ENCODE results near the gene SPATA6. TPM values are rescaled to one million over a fixed set of nuclear protein-coding genes. Genes with fewer than 3 reads are reported as not detected.

SPATA6 gene
- total and polyA plus RNA-seq, 2 donors (not counting 1 experiment from before 2014, with no cell fraction given), result 1.9 to 6.7 TPM

DNA sequence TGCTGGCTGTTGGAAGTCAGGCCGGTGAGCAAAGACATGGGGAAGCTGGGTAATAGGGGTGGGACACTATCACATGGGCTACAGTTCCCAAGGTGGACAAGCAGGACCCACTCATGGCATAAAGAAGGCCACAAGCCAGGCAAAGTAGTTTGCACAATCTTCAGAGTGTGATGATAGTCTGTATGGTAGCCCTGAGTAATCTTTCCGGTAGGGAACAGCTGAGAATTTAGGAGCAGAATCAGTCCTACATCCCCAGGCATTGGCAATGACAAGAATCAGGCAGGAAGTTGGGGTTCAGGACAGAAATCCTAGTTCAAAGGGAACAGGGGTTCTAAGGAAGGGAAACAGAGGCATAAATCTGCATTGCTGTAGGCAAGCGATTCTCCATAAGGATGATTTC, 23.9 kb upstream of the SPATA6 start:
- Histone ChIP-seq H3K4me1 (ENCODE audit: control insufficient read depth in 2 of 2, insufficient read depth in 2 of 2, low read length in 2 of 2) (peaks cover 0 to 5% of the 10 kb centered on the region in 2 donors), H3K4me2 (replicated peaks; ENCODE audit: low read depth, low read length, poor library complexity, severe bottlenecking) (no peak overlapping the region), H3K4me3 (ENCODE audit: control extremely low read depth in 1 of 5, extremely low read depth in 1 of 5, insufficient read depth in 1 of 5, low read depth in 2 of 5, low read length in 4 of 5) (no peak overlapping the region), H3K36me3 (replicated peaks in 1 of 2; ENCODE audit: control extremely low read depth in 1 of 2, control insufficient read depth in 1 of 2, extremely low read depth in 1 of 2, insufficient read depth in 2 of 2, low read length in 1 of 2) (no peaks in the 10 kb centered on the region), H3K27ac (ENCODE audit: low read length in 2 of 2) (no peak overlapping the region), H3K79me2 (ENCODE audit: control insufficient read depth, insufficient read depth, low read length) (no peaks in the 10 kb centered on the region), H2AFZ (ENCODE audit: insufficient read depth, low read depth, low read length, poor library complexity, severe bottlenecking) (no peak overlapping the region), H3K27me3 (replicated peaks in 1 of 4; ENCODE audit: control extremely low read depth in 1 of 4, control insufficient read depth in 3 of 4, insufficient read depth in 4 of 4, low read length in 3 of 4) (no peaks in the 10 kb centered on the region), H3K9me3 (ENCODE audit: control extremely low read depth in 1 of 3, control insufficient read depth in 2 of 3, insufficient read depth in 1 of 3, low read length in 2 of 3) (no peaks in the 10 kb centered on the region), H3K9ac (ENCODE audit: low read length) (no peak overlapping the region), H4K20me1 (ENCODE audit: control insufficient read depth, insufficient read depth, low read length, poor library complexity, severe bottlenecking) (no peaks in the 10 kb centered on the region)
- H3K27me3 Mint-ChIP-seq, result peaks cover 19% of the 10 kb centered on the region
- ATAC-seq (ENCODE audit: low read depth) (no peak), DNase-seq (no peak)
- H3K27ac Mint-ChIP-seq, result no peak overlapping the region
- H3K4me3 Mint-ChIP-seq, result no peak overlapping the region
- TF ChIP-seq EZH2 (IDR thresholded peaks at IDR 0.05; ENCODE audit: borderline replicate concordance, insufficient read depth, low read depth, low read length, poor library complexity, severe bottlenecking), result no peak
- H3K4me1 Mint-ChIP-seq, result peaks cover 4% of the 10 kb centered on the region
- no peaks in the 10 kb centered on the region for H3K9me3 Mint-ChIP-seq (ENCODE audit: insufficient read depth)
- WGBS (ENCODE audit: insufficient coverage), result 100% methylated on average over 3 of the region's 3 CpGs
- CTCF ChIA-PET, result interaction anchor here (2.7 kb wide), 1 partner anchor 11 kb away, joined by 13 read pairs; no protein-coding TSS in a partner anchor
- POLR2A ChIA-PET, result no interaction called here
- intact Hi-C loops (cut with micrococcal nuclease), result no loop called here

DNA sequence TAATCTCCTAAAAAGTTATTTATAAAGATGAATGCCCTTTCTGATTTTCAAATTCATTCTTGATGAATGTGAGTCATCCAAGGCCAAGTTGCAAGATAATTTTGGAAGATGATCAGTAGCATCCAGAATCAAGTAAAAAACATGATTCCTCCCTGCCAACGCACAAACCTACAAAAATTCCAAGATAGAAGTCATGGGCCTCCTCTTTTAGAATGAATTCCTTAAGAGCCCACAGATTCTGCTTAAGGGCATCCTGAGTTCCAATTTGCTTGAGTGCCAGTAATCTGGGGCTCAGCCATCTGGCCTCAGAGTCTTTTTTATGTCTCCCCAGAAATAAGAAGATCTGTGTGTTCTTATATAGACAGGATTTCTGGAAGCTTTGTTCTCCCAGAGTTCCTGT, 23.2 kb upstream of the SPATA6 start:
- H3K9me3 Mint-ChIP-seq (ENCODE audit: insufficient read depth), result no peaks in the 10 kb centered on the region

More for the DNA sequence above, 23.2 kb upstream of the SPATA6 start:
- Histone ChIP-seq H4K20me1 (ENCODE audit: control insufficient read depth, insufficient read depth, low read length, poor library complexity, severe bottlenecking) (no peaks in the 10 kb centered on the region), H3K9me3 (ENCODE audit: control extremely low read depth in 1 of 3, control insufficient read depth in 2 of 3, insufficient read depth in 1 of 3, low read length in 2 of 3) (no peaks in the 10 kb centered on the region), H3K27me3 (replicated peaks in 1 of 4; ENCODE audit: control extremely low read depth in 1 of 4, control insufficient read depth in 3 of 4, insufficient read depth in 4 of 4, low read length in 3 of 4) (no peaks in the 10 kb centered on the region), H3K4me2 (replicated peaks; ENCODE audit: low read depth, low read length, poor library complexity, severe bottlenecking) (no peak overlapping the region), H3K4me1 (ENCODE audit: control insufficient read depth in 2 of 2, insufficient read depth in 2 of 2, low read length in 2 of 2) (peaks cover 0 to 5% of the 10 kb centered on the region in 2 donors), H3K79me2 (ENCODE audit: control insufficient read depth, insufficient read depth, low read length) (no peaks in the 10 kb centered on the region), H3K9ac (ENCODE audit: low read length) (no peak overlapping the region), H3K36me3 (replicated peaks in 1 of 2; ENCODE audit: control extremely low read depth in 1 of 2, control insufficient read depth in 1 of 2, extremely low read depth in 1 of 2, insufficient read depth in 2 of 2, low read length in 1 of 2) (no peaks in the 10 kb centered on the region), H3K4me3 (ENCODE audit: control extremely low read depth in 1 of 5, extremely low read depth in 1 of 5, insufficient read depth in 1 of 5, low read depth in 2 of 5, low read length in 4 of 5) (no peak overlapping the region), H2AFZ (ENCODE audit: insufficient read depth, low read depth, low read length, poor library complexity, severe bottlenecking) (no peak overlapping the region), H3K27ac (ENCODE audit: low read length in 2 of 2) (no peak overlapping the region)
- ATAC-seq (ENCODE audit: low read depth) (no peak), DNase-seq (no peak)
- POLR2A ChIA-PET, result no interaction called here
- no peak overlapping the region for H3K4me3 Mint-ChIP-seq
- H3K27ac Mint-ChIP-seq, result no peak overlapping the region
- intact Hi-C loops (cut with micrococcal nuclease), result no loop called here
- TF ChIP-seq, protein P1, sequence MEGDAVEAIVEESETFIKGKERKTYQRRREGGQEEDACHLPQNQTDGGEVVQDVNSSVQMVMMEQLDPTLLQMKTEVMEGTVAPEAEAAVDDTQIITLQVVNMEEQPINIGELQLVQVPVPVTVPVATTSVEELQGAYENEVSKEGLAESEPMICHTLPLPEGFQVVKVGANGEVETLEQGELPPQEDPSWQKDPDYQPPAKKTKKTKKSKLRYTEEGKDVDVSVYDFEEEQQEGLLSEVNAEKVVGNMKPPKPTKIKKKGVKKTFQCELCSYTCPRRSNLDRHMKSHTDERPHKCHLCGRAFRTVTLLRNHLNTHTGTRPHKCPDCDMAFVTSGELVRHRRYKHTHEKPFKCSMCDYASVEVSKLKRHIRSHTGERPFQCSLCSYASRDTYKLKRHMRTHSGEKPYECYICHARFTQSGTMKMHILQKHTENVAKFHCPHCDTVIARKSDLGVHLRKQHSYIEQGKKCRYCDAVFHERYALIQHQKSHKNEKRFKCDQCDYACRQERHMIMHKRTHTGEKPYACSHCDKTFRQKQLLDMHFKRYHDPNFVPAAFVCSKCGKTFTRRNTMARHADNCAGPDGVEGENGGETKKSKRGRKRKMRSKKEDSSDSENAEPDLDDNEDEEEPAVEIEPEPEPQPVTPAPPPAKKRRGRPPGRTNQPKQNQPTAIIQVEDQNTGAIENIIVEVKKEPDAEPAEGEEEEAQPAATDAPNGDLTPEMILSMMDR (IDR thresholded peaks at IDR 0.05), result no peak
- TF ChIP-seq EZH2 (IDR thresholded peaks at IDR 0.05; ENCODE audit: borderline replicate concordance, insufficient read depth, low read depth, low read length, poor library complexity, severe bottlenecking), result no peak
- 100% methylated on average over 1 of the region's 1 CpG for WGBS (ENCODE audit: insufficient coverage)
- peaks cover 4% of the 10 kb centered on the region for H3K4me1 Mint-ChIP-seq
- CTCF ChIA-PET, result no interaction called here
- peaks cover 26% of the 10 kb centered on the region for H3K27me3 Mint-ChIP-seq
